H9 (cell line): ENCODE measurements around the gene STAT3. TPM values are rescaled to one million over a fixed set of nuclear protein-coding genes. Genes with fewer than 3 reads are reported as not detected.

Experiments
- DNase-seq: peaks from one replicate; pipeline ENCODE4 v3.0.0-alpha.2; 2017
- H2AFZ ChIP-seq: one replicate; pipeline ENCODE4 v1.6.1; 2013; ENCODE audit warnings: mild to moderate bottlenecking, low read length, control low read depth, moderate library complexity
- H2AK5ac ChIP-seq: 2 replicates; pipeline ENCODE4 v1.6.1; 2013; ENCODE audit warnings: low read length, control low read depth, mixed read lengths; ENCODE audit not compliant: insufficient read length
- H2BK120ac ChIP-seq: one replicate; pipeline ENCODE4 v1.6.1; 2013; ENCODE audit warnings: low read depth, mild to moderate bottlenecking, low read length, control low read depth, inconsistent platforms; ENCODE audit not compliant: poor library complexity, severe bottlenecking
- H2BK12ac ChIP-seq: 2 replicates; pipeline ENCODE4 v1.6.1; 2013; ENCODE audit warnings: low read length, control low read depth, mixed read lengths, low read depth; ENCODE audit not compliant: insufficient read length
- H2BK15ac ChIP-seq: 2 replicates; pipeline ENCODE4 v1.6.1; 2013; ENCODE audit warnings: low read depth, low read length, control low read depth
- H2BK20ac ChIP-seq: one replicate; pipeline ENCODE4 v1.6.1; 2013; ENCODE audit warnings: low read depth, mild to moderate bottlenecking, low read length, control low read depth, inconsistent platforms; ENCODE audit not compliant: poor library complexity, severe bottlenecking
- H2BK5ac ChIP-seq: 2 replicates; pipeline ENCODE4 v1.6.1; 2013; ENCODE audit warnings: low read length, control low read depth, mixed read lengths; ENCODE audit not compliant: insufficient read length
- H3K14ac ChIP-seq: 2 replicates; pipeline ENCODE4 v1.6.1; 2013; ENCODE audit warnings: low read length, control low read depth; ENCODE audit not compliant: insufficient read depth
- H3K18ac ChIP-seq: 2 replicates; pipeline ENCODE4 v1.6.1; 2013; ENCODE audit warnings: low read depth, mild to moderate bottlenecking, mixed read lengths, low read length, control low read depth; ENCODE audit not compliant: insufficient read length
- H3K23ac ChIP-seq: 2 replicates; pipeline ENCODE4 v1.6.1; 2013; ENCODE audit warnings: low read length, control low read depth, mixed read lengths, low read depth; ENCODE audit not compliant: insufficient read length
- H3K23me2 ChIP-seq: 2 replicates; pipeline ENCODE4 v1.6.1; 2013; ENCODE audit warnings: low read depth, mild to moderate bottlenecking, mixed read lengths, low read length, control low read depth; ENCODE audit not compliant: insufficient read length, poor library complexity, severe bottlenecking
- H3K27ac ChIP-seq: 2 replicates; pipeline ENCODE4 v1.5.1; 2013; ENCODE audit warnings: low read length, control low read depth, mixed read lengths, low read depth; ENCODE audit not compliant: insufficient read length
- H3K27me3 ChIP-seq: 2 replicates; pipeline ENCODE4 v1.6.1; 2013; ENCODE audit warnings: low read length, control low read depth, inconsistent platforms; ENCODE audit not compliant: insufficient read depth
- H3K4ac ChIP-seq: 2 replicates; pipeline ENCODE4 v1.6.1; 2013; ENCODE audit warnings: low read depth, mild to moderate bottlenecking, control low read depth, inconsistent platforms, low read length, moderate library complexity
- H3K4me1 ChIP-seq: 2 replicates; pipeline ENCODE4 v1.6.1; 2013; ENCODE audit warnings: low read length, control low read depth, inconsistent platforms; ENCODE audit not compliant: insufficient read depth
- H3K4me2 ChIP-seq: 2 replicates; pipeline ENCODE4 v1.6.1; 2013; ENCODE audit warnings: low read length, control low read depth, mixed read lengths; ENCODE audit not compliant: insufficient read length, insufficient read depth
- H3K56ac ChIP-seq: 2 replicates; pipeline ENCODE4 v1.6.1; 2013; ENCODE audit warnings: low read depth, mild to moderate bottlenecking, mixed read lengths, low read length, control low read depth; ENCODE audit not compliant: insufficient read length
- H3K79me1 ChIP-seq: 2 replicates; pipeline ENCODE4 v1.6.1; 2013; ENCODE audit warnings: low read depth, mild to moderate bottlenecking, moderate library complexity, low read length, control low read depth, inconsistent platforms; ENCODE audit not compliant: insufficient read depth, poor library complexity, severe bottlenecking
- H3K79me2 ChIP-seq: 2 replicates; pipeline ENCODE4 v1.6.1; 2013; ENCODE audit warnings: low read length, control low read depth, inconsistent platforms; ENCODE audit not compliant: insufficient read depth
- H3K9ac ChIP-seq: 2 replicates; pipeline ENCODE4 v1.6.1; 2013; ENCODE audit warnings: low read length, control low read depth, mixed read lengths; ENCODE audit not compliant: insufficient read length; ENCODE audit errors: extremely low read depth
- H3K9me3 ChIP-seq: one replicate; pipeline ENCODE4 v1.6.1; 2013; ENCODE audit warnings: low read depth, low read length, inconsistent platforms; ENCODE audit not compliant: control insufficient read depth
- H3T11ph ChIP-seq: one replicate; pipeline ENCODE4 v1.6.1; 2013; ENCODE audit warnings: mild to moderate bottlenecking, low read length, control low read depth, inconsistent platforms
- H4K20me1 ChIP-seq: one replicate; pipeline ENCODE4 v1.6.1; 2013; ENCODE audit not compliant: control insufficient read depth, insufficient read length, insufficient read depth
- H4K5ac ChIP-seq: 2 replicates; pipeline ENCODE4 v1.6.1; 2013; ENCODE audit warnings: low read depth, mild to moderate bottlenecking, mixed read lengths, low read length, control low read depth; ENCODE audit not compliant: insufficient read length
- H4K8ac ChIP-seq: replicated peaks from 2 replicates; pipeline ENCODE4 v1.6.1; 2013; ENCODE audit warnings: low read length, control low read depth, mixed read lengths, low read depth; ENCODE audit not compliant: insufficient read length
- H4K91ac ChIP-seq: 2 replicates; pipeline ENCODE4 v1.6.1; 2013; ENCODE audit warnings: low read depth, mild to moderate bottlenecking, moderate library complexity, mixed read lengths, low read length, control low read depth; ENCODE audit not compliant: insufficient read length
- H3K27ac Mint-ChIP-seq, 3 experiments: 2 replicates in 2 of 3; 3 replicates in 1 of 3; pipeline ENCODE4 v1.8.0; 2020 to 2021; ENCODE audit warnings: mixed read lengths in 3 of 3, mild to moderate bottlenecking in 1 of 3, moderate library complexity in 1 of 3
- H3K27me3 Mint-ChIP-seq: 2 replicates; pipeline ENCODE4 v1.8.0; 2021; ENCODE audit warnings: low read depth, mild to moderate bottlenecking, moderate library complexity, mixed read lengths
- H3K36me3 Mint-ChIP-seq, 3 experiments: 2 replicates in 2 of 3; 3 replicates in 1 of 3; pipeline ENCODE4 v1.8.0; 2020 to 2021; ENCODE audit warnings: low read depth in 3 of 3, mixed read lengths in 3 of 3; ENCODE audit not compliant: insufficient read depth in 1 of 3
- H3K4me1 Mint-ChIP-seq, 2 experiments: 2 replicates each; pipeline ENCODE4 v1.8.0; 2020; ENCODE audit warnings: mixed read lengths in 2 of 2
- H3K4me3 Mint-ChIP-seq, 2 experiments: 2 replicates in 1 of 2; 3 replicates in 1 of 2; pipeline ENCODE4 v1.8.0; 2020 to 2021; ENCODE audit warnings: mild to moderate bottlenecking in 2 of 2, mixed read lengths in 2 of 2, moderate library complexity in 1 of 2
- H3K9me3 Mint-ChIP-seq, 2 experiments: 2 replicates in 1 of 2; 3 replicates in 1 of 2; pipeline ENCODE4 v1.8.0; 2020; ENCODE audit warnings: mild to moderate bottlenecking in 2 of 2, mixed read lengths in 2 of 2, moderate library complexity in 1 of 2
- CTCF ChIP-seq: fragments of 200-600 bp; sonication (generic); conservative IDR thresholded peaks from 3 replicates; pipeline ENCODE4 v1.8.0; 2021; ENCODE audit warnings: antibody characterized with exemption, mild to moderate bottlenecking
- WGBS: extraction: QIAGEN DNeasy Blood & Tissue Kit; methylation state at CpG from one replicate; pipeline ENCODE4 v1.1.7; 2013; ENCODE audit warnings: missing lambda C conversion rate, low lambda C conversion rate, mixed read lengths; ENCODE audit not compliant: insufficient read length; ENCODE audit errors: extremely low coverage; 5-methylcytosine and 5-hydroxymethylcytosine counted together
- total RNA-seq: library from RNA; stranded (reverse); gene quantifications from 2 replicates; pipeline ENCODE4 v1.2.1, GENCODE V29; 2021

STAT3 gene
- total RNA-seq, 1 experiment from 2014 or later, result 83.2 TPM

GRCh38 chr17:42313389-42313772 is 74.9 kb downstream of the STAT3 start:
- Histone ChIP-seq H3K4ac (no peak overlapping the region), H3K27me3 (no peaks in the 10 kb centered on the region), H3K56ac (no peak overlapping the region), H3K79me2 (no peaks in the 10 kb centered on the region), H2AK5ac (no peak overlapping the region), H3K4me1 (peaks cover 2% of the 10 kb centered on the region; the same call in 1 of the 2 replicates), H3T11ph (no peak overlapping the region), H3K9ac (no peak overlapping the region), H4K20me1 (no peaks in the 10 kb centered on the region), H2BK15ac (no peak overlapping the region), H3K23ac (no peak overlapping the region), H2BK5ac (no peak overlapping the region), H3K23me2 (no peaks in the 10 kb centered on the region), H3K9me3 (no peaks in the 10 kb centered on the region), H4K8ac (no peak overlapping the region), H3K18ac (no peak overlapping the region), H2AFZ (no peak overlapping the region), H4K5ac (no peak overlapping the region), H3K4me2 (no peak overlapping the region), H2BK120ac (no peak overlapping the region), H2BK12ac (no peak overlapping the region), H3K27ac (no peak overlapping the region), H3K14ac (no peak overlapping the region), H2BK20ac (no peak overlapping the region), H4K91ac (no peak overlapping the region), H3K79me1 (no peaks in the 10 kb centered on the region)
- Mint-ChIP-seq H3K36me3 (peaks cover 21 to 47% (median 29%) of the 10 kb centered on the region in 3 experiments), H3K27ac (peak overlapping the region in 1 of 3 experiments; percentile 77; a peak in 1 of 7 replicates), H3K4me1 (peaks cover 38% of the 10 kb centered on the region in 2 experiments), H3K4me3 (no peak overlapping the region), H3K9me3 (no peaks in the 10 kb centered on the region), H3K27me3 (peaks cover 7% of the 10 kb centered on the region)
- WGBS, result no CpG with 5 or more reads among the region's 4 CpGs
- no peak for TF ChIP-seq CTCF
- DNase-seq, result no peak
